ENCODE measurements around the gene STAT3. TPM values are rescaled to one million over a fixed set of nuclear protein-coding genes. Genes with fewer than 3 reads are reported as not detected.

Gene STAT3
- total and polyA plus RNA-seq, 2 experiments from 2014 or later, result 82.1 to 82.7 TPM

- DNase-seq (ENCODE audit: low read depth in 1 of 2, low spot score in 1 of 2), result peak in 1 of 2 donors; percentile 80
- TF ChIP-seq CTCF (IDR thresholded peaks at IDR 0.05; ENCODE audit: low read depth, low read length), result no peak
- Histone ChIP-seq H3K4me3 (no peak overlapping the region), H3K9me3 (ENCODE audit: low read depth) (no peaks in the 10 kb centered on the region), H3K27ac (peak overlapping the region; percentile 5), H3K27me3 (no peaks in the 10 kb centered on the region), H3K4me1 (ENCODE audit: low read depth) (peaks cover 26% of the 10 kb centered on the region), H3K36me3 (peaks cover 6% of the 10 kb centered on the region)
These were observed 41.0 kb downstream of the STAT3 start for GRCh38 chr17:42347198-42347597.

GRCh38 chr17:42346481-42346880, 41.8 kb downstream of the STAT3 start:
- no peak for TF ChIP-seq CTCF (IDR thresholded peaks at IDR 0.05; ENCODE audit: low read depth, low read length)
- Histone ChIP-seq H3K27ac (peak overlapping the region; percentile 89), H3K4me1 (ENCODE audit: low read depth) (peaks cover 26% of the 10 kb centered on the region), H3K27me3 (no peaks in the 10 kb centered on the region), H3K36me3 (peaks cover 7% of the 10 kb centered on the region), H3K9me3 (ENCODE audit: low read depth) (no peaks in the 10 kb centered on the region), H3K4me3 (no peak overlapping the region)
- DNase-seq (ENCODE audit: low read depth in 1 of 2, low spot score in 1 of 2), result no peak

- peak overlapping the region; percentile 89 for H3K27ac ChIP-seq
- DNase-seq (ENCODE audit: low read depth in 1 of 2, low spot score in 1 of 2), result peak in 1 of 2 donors; percentile 62
- peaks cover 12% of the 10 kb centered on the region for H3K36me3 ChIP-seq
- no peaks in the 10 kb centered on the region for H3K9me3 ChIP-seq (ENCODE audit: low read depth)
- peaks cover 26% of the 10 kb centered on the region for H3K4me1 ChIP-seq (ENCODE audit: low read depth)
- no peak overlapping the region for H3K4me3 ChIP-seq
- no peak for TF ChIP-seq CTCF (IDR thresholded peaks at IDR 0.05; ENCODE audit: low read depth, low read length)
- H3K27me3 ChIP-seq, result no peaks in the 10 kb centered on the region
These were observed 42.7 kb downstream of the STAT3 start for GRCh38 chr17:42345396-42346073.

- Histone ChIP-seq H3K4me3 (no peak overlapping the region), H3K27ac (peak overlapping the region; percentile 63), H3K9me3 (ENCODE audit: low read depth) (no peaks in the 10 kb centered on the region), H3K4me1 (ENCODE audit: low read depth) (peaks cover 14% of the 10 kb centered on the region), H3K27me3 (no peaks in the 10 kb centered on the region), H3K36me3 (peaks cover 24% of the 10 kb centered on the region)
- no peak for TF ChIP-seq CTCF (IDR thresholded peaks at IDR 0.05; ENCODE audit: low read depth, low read length)
- no peak for DNase-seq (ENCODE audit: low read depth in 1 of 2, low spot score in 1 of 2)
These were observed 45.8 kb downstream of the STAT3 start for GRCh38 chr17:42342242-42343008.

GRCh38 chr17:42341568-42341967, 46.7 kb downstream of the STAT3 start:
- H3K27ac ChIP-seq, result peak overlapping the region; percentile 63
- no peak for TF ChIP-seq CTCF (IDR thresholded peaks at IDR 0.05; ENCODE audit: low read depth, low read length)
- no peak overlapping the region for H3K4me3 ChIP-seq
- no peaks in the 10 kb centered on the region for H3K27me3 ChIP-seq
- peaks cover 30% of the 10 kb centered on the region for H3K36me3 ChIP-seq
- H3K4me1 ChIP-seq (ENCODE audit: low read depth), result peaks cover 14% of the 10 kb centered on the region
- DNase-seq (ENCODE audit: low read depth in 1 of 2, low spot score in 1 of 2), result no peak
- H3K9me3 ChIP-seq (ENCODE audit: low read depth), result no peaks in the 10 kb centered on the region
